Fibroblast of lung (primary cell): ENCODE results near the gene PPRC1.
"Not testable (repeated sequence)": the region's sequence is repeated elsewhere in the genome, so short reads cannot be mapped to it uniquely, and the experiment has no call there.

Experiments used
- EZH2 ChIP-seq: IDR thresholded peaks from 2 replicates; pipeline ENCODE4 v1.5.1; 2012; ENCODE audit warnings: low read length, control low read depth, mild to moderate bottlenecking; ENCODE audit errors: missing control alignments
- TF ChIP-seq, protein P1 (sequence below), 2 donors: IDR thresholded peaks in 1 of 2; conservative IDR thresholded peaks in 1 of 2; 1 replicate in 1 of 2; 2 replicates in 1 of 2; pipeline ENCODE4 v1.5.1; 2011 to 2012; ENCODE audit warnings: low read length in 2 of 2, control low read depth in 1 of 2, inconsistent platforms in 1 of 2, low read depth in 1 of 2, mild to moderate bottlenecking in 1 of 2

DNA sequence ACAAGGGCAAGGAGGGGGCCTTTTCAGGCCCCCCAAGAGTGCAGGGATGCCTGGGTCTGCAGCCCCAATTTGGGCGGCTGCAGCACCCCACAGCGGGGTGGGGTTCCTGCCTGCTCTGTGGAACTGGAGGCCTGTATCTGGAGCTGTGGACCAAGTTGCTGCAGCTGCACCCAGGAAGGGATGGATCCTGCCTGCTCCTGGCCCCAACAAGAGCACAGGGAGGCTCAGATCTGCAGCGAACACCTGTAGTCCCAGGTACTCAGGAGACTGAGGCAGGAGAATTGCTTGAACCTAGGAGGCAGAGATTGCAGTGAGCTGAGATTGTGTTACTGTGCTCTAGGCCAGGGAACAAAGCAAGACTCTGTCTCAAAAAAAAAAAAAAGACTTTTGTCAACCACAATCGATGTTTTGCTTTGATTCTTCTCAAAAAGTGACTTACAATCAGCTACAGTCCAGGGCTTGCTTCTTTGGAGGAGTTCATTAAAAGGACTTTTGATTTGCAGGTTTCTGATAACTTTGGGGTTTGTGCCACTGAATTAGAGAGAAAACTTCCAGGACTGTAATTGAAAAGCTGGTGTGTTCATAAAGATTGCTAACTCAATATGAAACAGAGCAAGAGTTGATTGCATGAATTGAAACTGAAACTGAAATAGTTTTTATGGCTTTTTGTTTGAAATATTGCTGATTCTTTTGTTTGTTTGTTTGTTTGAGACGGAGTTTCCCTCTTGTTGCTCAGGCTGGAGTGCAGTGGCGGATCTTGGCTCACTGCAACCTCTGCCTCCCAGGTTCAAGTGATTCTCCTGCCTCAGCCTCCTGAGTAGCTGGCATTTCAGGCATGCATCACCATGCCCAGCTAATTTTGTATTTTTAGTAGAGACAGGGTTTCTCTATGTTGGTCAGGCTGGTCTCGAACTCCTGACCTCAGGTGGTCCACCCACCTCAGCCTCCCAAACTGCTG is 56.4 kb downstream of the PPRC1 start:
- TF ChIP-seq, protein P1, sequence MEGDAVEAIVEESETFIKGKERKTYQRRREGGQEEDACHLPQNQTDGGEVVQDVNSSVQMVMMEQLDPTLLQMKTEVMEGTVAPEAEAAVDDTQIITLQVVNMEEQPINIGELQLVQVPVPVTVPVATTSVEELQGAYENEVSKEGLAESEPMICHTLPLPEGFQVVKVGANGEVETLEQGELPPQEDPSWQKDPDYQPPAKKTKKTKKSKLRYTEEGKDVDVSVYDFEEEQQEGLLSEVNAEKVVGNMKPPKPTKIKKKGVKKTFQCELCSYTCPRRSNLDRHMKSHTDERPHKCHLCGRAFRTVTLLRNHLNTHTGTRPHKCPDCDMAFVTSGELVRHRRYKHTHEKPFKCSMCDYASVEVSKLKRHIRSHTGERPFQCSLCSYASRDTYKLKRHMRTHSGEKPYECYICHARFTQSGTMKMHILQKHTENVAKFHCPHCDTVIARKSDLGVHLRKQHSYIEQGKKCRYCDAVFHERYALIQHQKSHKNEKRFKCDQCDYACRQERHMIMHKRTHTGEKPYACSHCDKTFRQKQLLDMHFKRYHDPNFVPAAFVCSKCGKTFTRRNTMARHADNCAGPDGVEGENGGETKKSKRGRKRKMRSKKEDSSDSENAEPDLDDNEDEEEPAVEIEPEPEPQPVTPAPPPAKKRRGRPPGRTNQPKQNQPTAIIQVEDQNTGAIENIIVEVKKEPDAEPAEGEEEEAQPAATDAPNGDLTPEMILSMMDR (conservative IDR thresholded peaks at IDR 0.05 in 1 of 2, IDR thresholded peaks at IDR 0.05 in 1 of 2; ENCODE audit: low read depth in 1 of 2, low read length in 2 of 2): not testable (repeated sequence)
- not testable (repeated sequence) for TF ChIP-seq EZH2
